MM.1S (cell line): ENCODE results near the gene TRMU.

Experiments used
- EZH2 ChIP-seq: fragments of 300-600 bp; sonication (generic); optimal IDR thresholded peaks from 2 replicates; pipeline ENCODE3; 2017; ENCODE audit warnings: low read depth, mild to moderate bottlenecking, antibody characterized with exemption, low read length, mixed read lengths
- TF ChIP-seq, protein P1 (sequence below): fragments of 300-600 bp; sonication (generic); IDR thresholded peaks from 2 replicates; pipeline ENCODE4 v1.5.1; 2016; ENCODE audit warnings: antibody characterized with exemption, low read length, mixed read lengths

DNA sequence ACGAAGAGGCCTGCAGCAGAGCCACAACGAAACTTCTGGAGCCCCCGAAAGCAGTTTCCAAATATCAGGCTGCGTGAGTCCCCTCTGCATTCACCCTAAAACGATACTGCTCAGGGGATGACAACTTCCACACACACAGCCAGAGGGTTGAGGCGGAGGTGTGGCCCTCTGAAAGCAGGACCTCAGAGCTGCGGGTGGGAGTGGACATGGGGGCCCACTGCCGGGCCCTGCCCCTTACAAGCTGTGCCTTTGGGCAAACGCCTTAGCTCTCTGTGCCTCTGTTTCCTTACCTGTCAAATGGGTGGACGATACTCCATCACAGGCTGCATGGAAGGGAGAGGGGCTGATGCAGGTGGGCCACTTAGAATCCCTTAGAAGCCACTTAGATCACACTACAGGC, 53.1 kb downstream of the TRMU start:
- TF ChIP-seq, protein P1, sequence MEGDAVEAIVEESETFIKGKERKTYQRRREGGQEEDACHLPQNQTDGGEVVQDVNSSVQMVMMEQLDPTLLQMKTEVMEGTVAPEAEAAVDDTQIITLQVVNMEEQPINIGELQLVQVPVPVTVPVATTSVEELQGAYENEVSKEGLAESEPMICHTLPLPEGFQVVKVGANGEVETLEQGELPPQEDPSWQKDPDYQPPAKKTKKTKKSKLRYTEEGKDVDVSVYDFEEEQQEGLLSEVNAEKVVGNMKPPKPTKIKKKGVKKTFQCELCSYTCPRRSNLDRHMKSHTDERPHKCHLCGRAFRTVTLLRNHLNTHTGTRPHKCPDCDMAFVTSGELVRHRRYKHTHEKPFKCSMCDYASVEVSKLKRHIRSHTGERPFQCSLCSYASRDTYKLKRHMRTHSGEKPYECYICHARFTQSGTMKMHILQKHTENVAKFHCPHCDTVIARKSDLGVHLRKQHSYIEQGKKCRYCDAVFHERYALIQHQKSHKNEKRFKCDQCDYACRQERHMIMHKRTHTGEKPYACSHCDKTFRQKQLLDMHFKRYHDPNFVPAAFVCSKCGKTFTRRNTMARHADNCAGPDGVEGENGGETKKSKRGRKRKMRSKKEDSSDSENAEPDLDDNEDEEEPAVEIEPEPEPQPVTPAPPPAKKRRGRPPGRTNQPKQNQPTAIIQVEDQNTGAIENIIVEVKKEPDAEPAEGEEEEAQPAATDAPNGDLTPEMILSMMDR: no peak
- no peak for TF ChIP-seq EZH2
